ENCODE results near the gene KRT1. TPM values are rescaled to one million over a fixed set of nuclear protein-coding genes. Genes with fewer than 3 reads are reported as not detected.

The KRT1 gene
- total RNA-seq = not detected
- long read RNA-seq = 0 reads

- Histone ChIP-seq H3K27ac (no peak within 1 kb of the TSS), H3K27me3 (no peaks in the 10 kb centered on the region), H3K4me3 (no peak within 1 kb of the TSS), H3K36me3 (no peaks in the 10 kb centered on the region), H3K4me1 (no peaks in the 10 kb centered on the region), H3K9me3 (no peaks in the 10 kb centered on the region)
- ATAC-seq (no peak), DNase-seq (no peak)
- intact Hi-C loops (cut with DNase I) = no loop called here
- WGBS (ENCODE audit: insufficient coverage, low coverage, low lambda C conversion rate, missing lambda C conversion rate) = 25% methylated on average over 1 of the region's 3 CpGs
- TF ChIP-seq, protein P1, sequence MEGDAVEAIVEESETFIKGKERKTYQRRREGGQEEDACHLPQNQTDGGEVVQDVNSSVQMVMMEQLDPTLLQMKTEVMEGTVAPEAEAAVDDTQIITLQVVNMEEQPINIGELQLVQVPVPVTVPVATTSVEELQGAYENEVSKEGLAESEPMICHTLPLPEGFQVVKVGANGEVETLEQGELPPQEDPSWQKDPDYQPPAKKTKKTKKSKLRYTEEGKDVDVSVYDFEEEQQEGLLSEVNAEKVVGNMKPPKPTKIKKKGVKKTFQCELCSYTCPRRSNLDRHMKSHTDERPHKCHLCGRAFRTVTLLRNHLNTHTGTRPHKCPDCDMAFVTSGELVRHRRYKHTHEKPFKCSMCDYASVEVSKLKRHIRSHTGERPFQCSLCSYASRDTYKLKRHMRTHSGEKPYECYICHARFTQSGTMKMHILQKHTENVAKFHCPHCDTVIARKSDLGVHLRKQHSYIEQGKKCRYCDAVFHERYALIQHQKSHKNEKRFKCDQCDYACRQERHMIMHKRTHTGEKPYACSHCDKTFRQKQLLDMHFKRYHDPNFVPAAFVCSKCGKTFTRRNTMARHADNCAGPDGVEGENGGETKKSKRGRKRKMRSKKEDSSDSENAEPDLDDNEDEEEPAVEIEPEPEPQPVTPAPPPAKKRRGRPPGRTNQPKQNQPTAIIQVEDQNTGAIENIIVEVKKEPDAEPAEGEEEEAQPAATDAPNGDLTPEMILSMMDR (IDR thresholded peaks at IDR 0.05) = no peak
- no peak for TF ChIP-seq POLR2A (IDR thresholded peaks at IDR 0.05)
Observed at GRCh38 chr12:52680363-52680762, at the start of gene KRT1. KRT1 (minus strand) TSS chr12:52680407; CDS start chr12:52680348, 59 bp downstream.

DNA sequence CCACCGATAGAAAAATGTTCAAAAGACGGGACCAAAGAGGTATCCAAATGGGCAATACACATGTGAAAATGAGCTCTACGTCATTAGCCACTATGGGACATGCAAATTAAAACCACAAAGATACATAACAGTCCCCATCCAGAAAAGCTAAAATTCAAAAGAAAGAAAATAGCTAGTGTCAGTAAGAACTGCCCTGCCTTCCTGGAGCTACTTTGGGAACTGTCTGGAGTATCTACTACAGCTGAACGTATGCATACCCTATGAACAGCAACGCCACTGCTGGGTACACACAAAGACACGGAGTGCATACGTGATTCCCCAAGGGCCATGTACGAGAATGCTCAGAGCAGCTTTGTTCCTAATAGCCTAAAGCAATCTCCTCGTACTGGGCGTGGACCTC, 48.9 kb upstream of the KRT1 start:
- TF ChIP-seq, protein P1 (IDR thresholded peaks at IDR 0.05) = no peak
- TF ChIP-seq POLR2A (IDR thresholded peaks at IDR 0.05) = no peak
- DNase-seq = no peak
- Histone ChIP-seq H3K27me3 (no peaks in the 10 kb centered on the region), H3K36me3 (no peaks in the 10 kb centered on the region), H3K4me1 (no peaks in the 10 kb centered on the region), H3K27ac (no peak overlapping the region), H3K4me3 (no peak overlapping the region), H3K9me3 (no peaks in the 10 kb centered on the region)
- ATAC-seq = no peak
- 50% methylated on average over 8 of the region's 10 CpGs for whole genome bisulfite sequencing (ENCODE audit: insufficient coverage, low coverage, low lambda C conversion rate, missing lambda C conversion rate)
- intact Hi-C loops (cut with DNase I) = no loop called here

- ATAC-seq (no peak), DNase-seq (no peak)
- intact Hi-C loops (cut with DNase I) = no loop called here
- H3K9me3 ChIP-seq = no peaks in the 10 kb centered on the region
- no peaks in the 10 kb centered on the region for H3K36me3 ChIP-seq
- WGBS (ENCODE audit: insufficient coverage, low coverage, low lambda C conversion rate, missing lambda C conversion rate) = 72% methylated on average over 2 of the region's 2 CpGs
- no peak overlapping the region for H3K27ac ChIP-seq
- TF ChIP-seq, protein P1 (IDR thresholded peaks at IDR 0.05) = no peak
- no peak for TF ChIP-seq POLR2A (IDR thresholded peaks at IDR 0.05)
- H3K4me1 ChIP-seq = no peaks in the 10 kb centered on the region
- no peak overlapping the region for H3K4me3 ChIP-seq
- no peaks in the 10 kb centered on the region for H3K27me3 ChIP-seq
Observed at GRCh38 chr12:52728374-52728773, 48.2 kb upstream of the KRT1 start.

DNA sequence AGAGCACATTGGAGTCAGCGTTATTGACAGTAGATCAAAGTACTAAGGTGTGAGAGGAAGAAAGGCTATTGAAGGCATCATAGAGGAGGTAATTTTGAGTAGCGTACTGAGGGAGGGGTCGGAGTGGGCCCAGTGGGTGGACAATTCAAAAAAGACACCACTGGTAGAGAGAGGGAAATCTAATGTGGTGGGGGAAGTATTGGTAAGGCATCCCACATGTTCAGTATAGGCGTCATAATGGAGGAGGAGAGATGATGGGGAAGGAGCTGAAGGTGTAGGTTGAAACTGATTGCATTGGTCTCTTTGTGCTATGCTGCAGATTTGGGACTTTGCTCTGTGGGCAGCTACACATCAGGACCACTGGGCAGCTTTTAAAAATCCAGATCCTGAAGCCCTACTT, 46.8 kb upstream of the KRT1 start:
- DNase-seq (no peak), ATAC-seq (no peak)
- intact Hi-C loops (cut with DNase I) = no loop called here
- no peaks in the 10 kb centered on the region for H3K36me3 ChIP-seq
- H3K27ac ChIP-seq = no peak overlapping the region
- no peaks in the 10 kb centered on the region for H3K9me3 ChIP-seq
- H3K4me1 ChIP-seq = no peaks in the 10 kb centered on the region
- H3K4me3 ChIP-seq = no peak overlapping the region
- TF ChIP-seq, protein P1 (IDR thresholded peaks at IDR 0.05) = no peak
- TF ChIP-seq POLR2A (IDR thresholded peaks at IDR 0.05) = no peak
- 48% methylated on average over 4 of the region's 4 CpGs for WGBS (ENCODE audit: insufficient coverage, low coverage, low lambda C conversion rate, missing lambda C conversion rate)
- H3K27me3 ChIP-seq = no peaks in the 10 kb centered on the region

DNA sequence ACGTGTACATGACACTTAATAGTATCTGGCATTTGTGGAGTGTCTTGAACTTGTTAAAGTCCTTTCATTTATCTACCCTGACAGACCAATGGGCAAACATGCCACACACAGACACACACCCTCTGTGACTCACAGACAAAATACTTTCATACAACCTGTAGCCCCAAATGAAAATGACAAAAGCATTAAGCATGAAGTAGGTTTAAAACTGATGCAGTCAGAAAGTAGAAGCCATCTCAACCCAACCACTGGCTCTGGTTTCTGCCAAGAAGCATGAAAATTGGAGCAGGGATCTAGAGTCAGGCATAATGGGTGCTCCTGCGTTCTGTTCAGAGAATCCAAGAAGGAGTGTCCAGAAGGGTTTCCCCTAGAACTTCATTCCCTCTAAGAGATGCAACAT, 46.2 kb upstream of the KRT1 start:
- ATAC-seq (no peak), DNase-seq (no peak)
- H3K9me3 ChIP-seq = no peaks in the 10 kb centered on the region
- intact Hi-C loops (cut with DNase I) = no loop called here
- H3K4me1 ChIP-seq = no peaks in the 10 kb centered on the region
- H3K36me3 ChIP-seq = no peaks in the 10 kb centered on the region
- 20% methylated on average over 2 of the region's 2 CpGs for WGBS (ENCODE audit: insufficient coverage, low coverage, low lambda C conversion rate, missing lambda C conversion rate)
- TF ChIP-seq, protein P1 (IDR thresholded peaks at IDR 0.05) = no peak
- TF ChIP-seq POLR2A (IDR thresholded peaks at IDR 0.05) = no peak
- H3K4me3 ChIP-seq = no peak overlapping the region
- no peak overlapping the region for H3K27ac ChIP-seq
- no peaks in the 10 kb centered on the region for H3K27me3 ChIP-seq
